GM06990 (cell line): ENCODE data around the gene ABCA4.

Source experiments
- DNase-seq: peaks from one replicate; pipeline ENCODE4 v3.0.0-alpha.2; 2011; ENCODE audit not compliant: insufficient read length; ENCODE audit errors: extremely low read depth
- H3K27me3 ChIP-seq: replicated peaks from 2 replicates; pipeline ENCODE4 v1.6.0; 2011; ENCODE audit warnings: low read length; ENCODE audit not compliant: control insufficient read depth, insufficient read depth
- H3K36me3 ChIP-seq: 2 replicates; pipeline ENCODE4 v1.5.1; 2011; ENCODE audit warnings: low read length; ENCODE audit not compliant: control insufficient read depth, insufficient read depth
- H3K4me3 ChIP-seq: replicated peaks from 2 replicates; pipeline ENCODE4 v1.5.1; 2011; ENCODE audit warnings: low read depth, mild to moderate bottlenecking, control low read depth, low read length
- CTCF ChIP-seq: IDR thresholded peaks from 2 replicates; pipeline ENCODE4 v1.5.1; 2011; ENCODE audit warnings: low read length, control low read depth, mild to moderate bottlenecking, inconsistent platforms; ENCODE audit not compliant: insufficient read depth, poor library complexity, severe bottlenecking

Gene ABCA4

GRCh38 chr1:94071976-94072375 lies 49.0 kb downstream of the ABCA4 start:
- no peak overlapping the region for H3K4me3 ChIP-seq
- TF ChIP-seq CTCF = no peak
- H3K27me3 ChIP-seq = no peaks in the 10 kb centered on the region
- H3K36me3 ChIP-seq = no peaks in the 10 kb centered on the region
- no peak for DNase-seq

GRCh38 chr1:94071391-94071790 lies 49.6 kb downstream of the ABCA4 start:
- Histone ChIP-seq H3K36me3 (no peaks in the 10 kb centered on the region), H3K4me3 (no peak overlapping the region), H3K27me3 (no peaks in the 10 kb centered on the region)
- DNase-seq = no peak
- no peak for TF ChIP-seq CTCF

GRCh38 chr1:94070865-94071264 lies 50.1 kb downstream of the ABCA4 start:
- Histone ChIP-seq H3K36me3 (no peaks in the 10 kb centered on the region), H3K27me3 (no peaks in the 10 kb centered on the region), H3K4me3 (no peak overlapping the region)
- DNase-seq = no peak
- no peak for TF ChIP-seq CTCF

- H3K27me3 ChIP-seq = no peaks in the 10 kb centered on the region
- H3K36me3 ChIP-seq = no peaks in the 10 kb centered on the region
- no peak for TF ChIP-seq CTCF
- H3K4me3 ChIP-seq = no peak overlapping the region
- no peak for DNase-seq
Observed at GRCh38 chr1:94069919-94070285, 51.0 kb downstream of the ABCA4 start.

- no peak for DNase-seq
- no peak for TF ChIP-seq CTCF
- no peaks in the 10 kb centered on the region for H3K36me3 ChIP-seq
- H3K4me3 ChIP-seq = no peak overlapping the region
- H3K27me3 ChIP-seq = no peaks in the 10 kb centered on the region
Observed at GRCh38 chr1:94068999-94069918, 51.7 kb downstream of the ABCA4 start.
